Measurements from ENCODE around the gene RNPC3.

DNA sequence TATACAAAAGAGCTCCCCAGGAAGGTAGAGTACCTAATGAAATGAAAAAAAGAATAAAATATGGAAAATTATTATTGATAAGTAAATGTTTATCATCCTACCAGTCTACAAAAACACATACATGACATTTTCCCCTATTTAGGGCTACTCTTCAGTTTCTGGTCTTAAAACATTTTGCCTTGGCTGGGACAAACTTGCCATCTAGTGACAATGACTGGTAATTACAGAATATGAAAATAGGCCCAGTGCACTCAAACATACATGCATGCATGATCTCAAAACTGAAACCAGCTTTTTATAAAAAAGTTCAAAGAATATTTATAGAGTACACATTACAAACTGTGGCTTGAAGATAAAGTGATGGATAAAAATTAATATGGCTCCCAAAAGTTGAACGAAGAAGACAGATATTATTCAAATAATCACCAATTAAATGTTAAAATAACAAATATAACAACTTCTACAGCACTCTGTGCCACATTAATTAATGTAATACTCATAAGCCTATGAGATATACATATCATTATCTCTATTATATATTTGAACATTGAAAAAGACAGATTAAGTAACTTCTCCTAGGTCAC is 10.5 kb upstream of the RNPC3 start:
- no peak for TF ChIP-seq EZH2 (IDR thresholded peaks at IDR 0.05; ENCODE audit: borderline replicate concordance, low read depth, low read length, poor library complexity, severe bottlenecking)
- TF ChIP-seq, protein P1, sequence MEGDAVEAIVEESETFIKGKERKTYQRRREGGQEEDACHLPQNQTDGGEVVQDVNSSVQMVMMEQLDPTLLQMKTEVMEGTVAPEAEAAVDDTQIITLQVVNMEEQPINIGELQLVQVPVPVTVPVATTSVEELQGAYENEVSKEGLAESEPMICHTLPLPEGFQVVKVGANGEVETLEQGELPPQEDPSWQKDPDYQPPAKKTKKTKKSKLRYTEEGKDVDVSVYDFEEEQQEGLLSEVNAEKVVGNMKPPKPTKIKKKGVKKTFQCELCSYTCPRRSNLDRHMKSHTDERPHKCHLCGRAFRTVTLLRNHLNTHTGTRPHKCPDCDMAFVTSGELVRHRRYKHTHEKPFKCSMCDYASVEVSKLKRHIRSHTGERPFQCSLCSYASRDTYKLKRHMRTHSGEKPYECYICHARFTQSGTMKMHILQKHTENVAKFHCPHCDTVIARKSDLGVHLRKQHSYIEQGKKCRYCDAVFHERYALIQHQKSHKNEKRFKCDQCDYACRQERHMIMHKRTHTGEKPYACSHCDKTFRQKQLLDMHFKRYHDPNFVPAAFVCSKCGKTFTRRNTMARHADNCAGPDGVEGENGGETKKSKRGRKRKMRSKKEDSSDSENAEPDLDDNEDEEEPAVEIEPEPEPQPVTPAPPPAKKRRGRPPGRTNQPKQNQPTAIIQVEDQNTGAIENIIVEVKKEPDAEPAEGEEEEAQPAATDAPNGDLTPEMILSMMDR (conservative IDR thresholded peaks at IDR 0.05; ENCODE audit: low read depth, low read length), result peak; percentile 78

Data from A673 (cell line).